B cell (primary cell): Measurements from ENCODE around the gene SIRPA.

ENCODE experiments used
- CTCF ChIP-seq: fragments of 200-600 bp; IDR thresholded peaks from one replicate; pipeline ENCODE4 v1.8.0; 2022; ENCODE audit warnings: antibody characterized with exemption, mild to moderate bottlenecking
- EZH2 ChIP-seq: IDR thresholded peaks from 2 replicates; pipeline ENCODE4 v1.6.1; 2012; ENCODE audit warnings: borderline replicate concordance, low read depth, mild to moderate bottlenecking, moderate library complexity, low read length; ENCODE audit not compliant: insufficient read depth, poor library complexity, severe bottlenecking

- TF ChIP-seq EZH2 (no peak), CTCF (no peak)
Observed at GRCh38 chr20:1894951-1895673, at the start of gene SIRPA.
